Body of pancreas (tissue), 4 donors: ENCODE results near the gene LIN7C. TPM values are rescaled to one million over a fixed set of nuclear protein-coding genes. Genes with fewer than 3 reads are reported as not detected.

Experiments
- ATAC-seq: fragments of 150-250 bp; one replicate; pipeline ENCODE4 v1.9.1; 2016
- DNase-seq, 4 donors: peaks; one replicate each; pipeline ENCODE4 v3.0.0-alpha.2; 2019
- H3K27ac ChIP-seq, 4 donors: fragments of 200-600 bp; sonication (generic); 1 replicate in 3 of 4; 2 replicates in 1 of 4; pipeline versions ENCODE4 v1.5.1 to v1.6.1; 2016 to 2019; ENCODE audit warnings: mild to moderate bottlenecking in 1 of 4, mixed read lengths in 1 of 4, moderate library complexity in 1 of 4
- H3K27me3 ChIP-seq, 2 donors: fragments of 200-600 bp; sonication (generic); one replicate each; pipeline ENCODE4 v1.6.0; 2016; ENCODE audit warnings: mild to moderate bottlenecking in 1 of 2
- H3K36me3 ChIP-seq, 2 donors: fragments of 200-600 bp; sonication (generic); replicated peaks in 1 of 2; 2 replicates each; pipeline ENCODE4 v1.5.1; 2016; ENCODE audit warnings: low read depth in 2 of 2; ENCODE audit not compliant: insufficient read depth in 1 of 2
- H3K4me1 ChIP-seq: fragments of 200-600 bp; sonication (generic); one replicate; pipeline ENCODE4 v1.6.0; 2016
- H3K4me3 ChIP-seq, 2 donors: fragments of 200-600 bp; sonication (generic); 1 replicate in 1 of 2; 2 replicates in 1 of 2; pipeline ENCODE4 v1.5.1; 2016 to 2019
- H3K9me3 ChIP-seq, 3 donors: fragments of 200-600 bp; sonication (generic); 1 replicate in 2 of 3; 2 replicates in 1 of 3; pipeline ENCODE4 v1.5.1; 2016
- POLR2A ChIP-seq, 3 donors: fragments of 450-650 bp; IDR thresholded peaks; one replicate each; pipeline ENCODE4 v1.6.1; 2016; ENCODE audit warnings: antibody characterized with exemption in 3 of 3, mild to moderate bottlenecking in 2 of 3
- WGBS, 2 donors: methylation state at CpG; one replicate each; pipeline ENCODE4 v1.1.5; 2017; 5-methylcytosine and 5-hydroxymethylcytosine counted together
- intact Hi-C: fragments of 100-400 bp; cut with DNase I; formaldehyde crosslinking; loops from one replicate; pipeline ENCODE4 v1.15.1; 2023
- total RNA-seq, 2 donors: library from RNA; depleted of rRNA; stranded (reverse); fragments of >200 nt; gene quantifications; one replicate each; pipeline ENCODE4 v1.1.0, GENCODE V29; 2016
- TF ChIP-seq, protein P1 (sequence below), 7 experiments: fragments of 450-650 bp in 4 of 7; fragments of 200-600 bp in 3 of 7; sonication (generic) in 3 of 7; IDR thresholded peaks; one replicate each; pipeline ENCODE4 v1.5.1; 2016 to 2019; ENCODE audit warnings: antibody characterized with exemption in 7 of 7

The LIN7C gene
- total RNA-seq, 2 donors from 2014 or later, result 17.5 to 27.8 TPM

GRCh38 chr11:27514076-27514475, 7.5 kb upstream of the LIN7C start:
- WGBS, 2 donors, result 49 to 57% methylated on average over 4 of the region's 4 CpGs
- H3K27me3 ChIP-seq, result no peaks in the 10 kb centered on the region
- TF ChIP-seq, protein P1, sequence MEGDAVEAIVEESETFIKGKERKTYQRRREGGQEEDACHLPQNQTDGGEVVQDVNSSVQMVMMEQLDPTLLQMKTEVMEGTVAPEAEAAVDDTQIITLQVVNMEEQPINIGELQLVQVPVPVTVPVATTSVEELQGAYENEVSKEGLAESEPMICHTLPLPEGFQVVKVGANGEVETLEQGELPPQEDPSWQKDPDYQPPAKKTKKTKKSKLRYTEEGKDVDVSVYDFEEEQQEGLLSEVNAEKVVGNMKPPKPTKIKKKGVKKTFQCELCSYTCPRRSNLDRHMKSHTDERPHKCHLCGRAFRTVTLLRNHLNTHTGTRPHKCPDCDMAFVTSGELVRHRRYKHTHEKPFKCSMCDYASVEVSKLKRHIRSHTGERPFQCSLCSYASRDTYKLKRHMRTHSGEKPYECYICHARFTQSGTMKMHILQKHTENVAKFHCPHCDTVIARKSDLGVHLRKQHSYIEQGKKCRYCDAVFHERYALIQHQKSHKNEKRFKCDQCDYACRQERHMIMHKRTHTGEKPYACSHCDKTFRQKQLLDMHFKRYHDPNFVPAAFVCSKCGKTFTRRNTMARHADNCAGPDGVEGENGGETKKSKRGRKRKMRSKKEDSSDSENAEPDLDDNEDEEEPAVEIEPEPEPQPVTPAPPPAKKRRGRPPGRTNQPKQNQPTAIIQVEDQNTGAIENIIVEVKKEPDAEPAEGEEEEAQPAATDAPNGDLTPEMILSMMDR (IDR thresholded peaks at IDR 0.05), result no peak
- no peak for TF ChIP-seq POLR2A (IDR thresholded peaks at IDR 0.05)
- no peaks in the 10 kb centered on the region for H3K4me1 ChIP-seq
- ATAC-seq (no peak), DNase-seq (no peak)
- no peak overlapping the region for H3K4me3 ChIP-seq
- no peak overlapping the region for H3K27ac ChIP-seq
- H3K9me3 ChIP-seq, result no peaks in the 10 kb centered on the region
- intact Hi-C loops, result no loop called here
- H3K36me3 ChIP-seq, result no peaks in the 10 kb centered on the region

DNA sequence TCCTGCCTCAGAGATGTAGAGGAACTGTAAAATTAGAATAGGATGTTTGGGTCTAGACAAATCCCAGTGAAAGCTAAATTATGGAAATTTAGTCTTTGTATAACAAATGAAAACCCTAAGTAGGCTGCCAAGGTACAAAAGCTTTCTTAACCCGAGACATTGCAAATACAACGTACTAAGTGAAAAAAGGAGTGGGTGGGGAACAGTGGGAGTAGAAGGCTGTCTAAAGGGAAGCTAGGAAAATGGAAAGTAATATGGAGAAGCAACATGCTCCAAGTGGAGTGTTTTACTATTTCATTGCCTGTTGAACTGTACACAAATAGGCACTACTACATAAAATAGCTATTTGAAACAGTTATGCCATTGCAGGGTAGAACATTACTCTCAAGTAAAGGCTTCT, 6.8 kb upstream of the LIN7C start:
- Histone ChIP-seq H3K27ac (no peak overlapping the region), H3K36me3 (no peaks in the 10 kb centered on the region), H3K27me3 (no peaks in the 10 kb centered on the region), H3K4me3 (no peak overlapping the region), H3K4me1 (no peaks in the 10 kb centered on the region), H3K9me3 (no peaks in the 10 kb centered on the region)
- no peak for TF ChIP-seq POLR2A (IDR thresholded peaks at IDR 0.05)
- TF ChIP-seq, protein P1 (IDR thresholded peaks at IDR 0.05), result no peak
- intact Hi-C loops, result no loop called here
- ATAC-seq (no peak), DNase-seq (no peak)
- WGBS, 2 donors, result 89 to 96% methylated on average over 2 of the region's 2 CpGs

DNA sequence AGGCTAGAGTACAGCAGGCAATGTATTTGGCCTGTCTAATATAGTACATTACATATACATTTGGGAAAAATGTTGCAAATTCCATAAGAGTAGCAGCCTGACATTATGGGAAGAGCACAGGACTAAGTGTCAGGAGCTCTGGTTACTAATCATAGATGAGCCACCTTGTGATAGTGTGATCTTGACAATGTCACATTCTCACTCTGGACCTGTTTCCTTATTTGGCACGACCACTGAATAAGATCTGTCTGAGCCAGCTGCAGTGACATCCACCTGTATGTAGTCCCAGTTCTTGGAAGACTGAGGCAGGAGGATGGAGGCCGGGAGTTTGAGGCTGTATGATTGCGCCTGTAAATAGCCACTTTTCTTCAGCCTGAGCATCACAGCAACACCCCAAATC, 5.7 kb upstream of the LIN7C start:
- ATAC-seq (no peak), DNase-seq (no peak)
- intact Hi-C loops, result no loop called here
- Histone ChIP-seq H3K27ac (no peak overlapping the region), H3K4me1 (peaks cover 9% of the 10 kb centered on the region), H3K4me3 (no peak overlapping the region), H3K36me3 (no peaks in the 10 kb centered on the region), H3K27me3 (no peaks in the 10 kb centered on the region), H3K9me3 (no peaks in the 10 kb centered on the region)
- WGBS, 2 donors, result 86 to 97% methylated on average over 3 of the region's 3 CpGs
- TF ChIP-seq POLR2A (IDR thresholded peaks at IDR 0.05), result no peak
- TF ChIP-seq, protein P1 (IDR thresholded peaks at IDR 0.05), result no peak

DNA sequence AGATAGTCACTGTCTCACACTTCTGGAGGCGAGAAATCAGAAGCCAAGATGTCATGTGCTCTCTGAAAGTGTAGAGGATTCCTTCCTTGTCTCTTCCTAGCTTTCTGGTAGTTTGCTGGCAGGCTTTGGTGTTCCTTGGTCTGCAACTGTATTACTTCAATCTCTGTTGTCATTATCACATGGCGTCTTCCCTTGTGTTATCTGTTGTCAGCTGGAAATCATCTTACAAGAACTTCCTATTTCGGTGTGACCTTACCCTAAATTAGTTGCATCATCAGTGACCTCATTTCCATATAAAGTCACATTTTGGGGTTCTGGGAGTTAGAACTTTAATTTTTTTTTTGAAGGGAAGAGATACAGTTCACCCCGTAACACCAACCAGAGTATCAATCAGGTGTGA, 3.3 kb upstream of the LIN7C start:
- no peak for TF ChIP-seq POLR2A (IDR thresholded peaks at IDR 0.05)
- Histone ChIP-seq H3K4me1 (peaks cover 18% of the 10 kb centered on the region), H3K36me3 (no peaks in the 10 kb centered on the region), H3K27me3 (no peaks in the 10 kb centered on the region), H3K9me3 (no peaks in the 10 kb centered on the region), H3K27ac (no peak overlapping the region), H3K4me3 (no peak overlapping the region)
- DNase-seq (no peak), ATAC-seq (no peak)
- intact Hi-C loops, result no loop called here
- WGBS, 2 donors, result 75 to 91% methylated on average over 4 of the region's 4 CpGs

- Histone ChIP-seq H3K36me3 (no peaks in the 10 kb centered on the region), H3K27me3 (no peaks in the 10 kb centered on the region), H3K9me3 (no peaks in the 10 kb centered on the region), H3K27ac (peak overlapping the region in 1 of 4 donors; percentile 92), H3K4me3 (no peak overlapping the region), H3K4me1 (peaks cover 35% of the 10 kb centered on the region)
- intact Hi-C loops, result no loop called here
- ATAC-seq (no peak), DNase-seq (no peak)
- WGBS, 2 donors, result 94 to 96% methylated on average over 4 of the region's 4 CpGs
- no peak for TF ChIP-seq POLR2A (IDR thresholded peaks at IDR 0.05)
- TF ChIP-seq, protein P1 (IDR thresholded peaks at IDR 0.05), result no peak
Observed at GRCh38 chr11:27507557-27508322, 1.2 kb upstream of the LIN7C start.
